K562 (cell line): Measurements from ENCODE around the gene ARMC9. TPM values are rescaled to one million over a fixed set of nuclear protein-coding genes. Genes with fewer than 3 reads are reported as not detected.

Experiments used
- ATAC-seq: fragments of 200-7000 bp; cut with Tn5 transposase; 3 replicates; pipeline ENCODE4 v1.9.1; 2020; ENCODE audit warnings: moderate library complexity
- BruUV-seq: library from RNA; stranded (reverse); fragments of 400-500 nt; replicated peaks from 2 replicates; lab custom pipeline; 2021; lab: Mats Ljungman, UMichigan
- CTCF ChIA-PET: fragments of 300-600 bp; formaldehyde crosslinking; extraction: SDS; loops from one replicate; lab custom pipeline; 2021; ENCODE audit warnings: low intra/inter-chr PET ratio; lab: Yijun Ruan, JAX
- POLR2A ChIA-PET: fragments of 300-600, 350-650 bp; sonication (Branson Sonifier 250); formaldehyde crosslinking; extraction: SDS; loops from one replicate; lab custom pipeline; 2021; ENCODE audit warnings: antibody characterized with exemption, inconsistent platforms; lab: Yijun Ruan, JAX
- DNase-seq, 4 experiments: peaks; one replicate each; pipeline versions ENCODE4 v3.0.0 to v3.0.0-alpha.2; 2011 to 2018; ENCODE audit warnings: low spot score in 3 of 4, mixed read lengths in 3 of 4; ENCODE audit errors: extremely low read depth in 1 of 4
- FAIRE-seq: peaks from 2 replicates; lab custom pipeline; 2011; peaks lifted over from hg19 to GRCh38; lab: Jason Lieb, UNC
- H2AFZ ChIP-seq: 2 replicates; pipeline ENCODE4 v1.6.0; 2011; ENCODE audit warnings: low read depth, low read length, control low read depth, inconsistent platforms
- H3K27ac ChIP-seq: fragments of 200-600 bp; 3 replicates; pipeline ENCODE4 v1.8.0; 2011; ENCODE audit warnings: low read depth, mild to moderate bottlenecking, control low read depth, inconsistent platforms, low read length, moderate library complexity, mixed read lengths; ENCODE audit errors: extremely low read depth
- H3K27me3 ChIP-seq, 2 experiments: fragments of 300-600 bp in 1 of 2; 2 replicates in 1 of 2; 3 replicates in 1 of 2; pipeline versions ENCODE4 v1.6.0 to v1.8.0; 2011; ENCODE audit warnings: inconsistent platforms in 2 of 2, low read length in 2 of 2, mild to moderate bottlenecking in 1 of 2, mixed read lengths in 1 of 2, moderate library complexity in 1 of 2; ENCODE audit not compliant: control insufficient read depth in 2 of 2, insufficient read depth in 2 of 2
- H3K36me3 ChIP-seq: fragments of 300-600 bp; 3 replicates; pipeline ENCODE4 v1.8.0; 2011; ENCODE audit warnings: mild to moderate bottlenecking, low read length, inconsistent platforms; ENCODE audit not compliant: control insufficient read depth, insufficient read depth
- H3K4me1 ChIP-seq, 2 experiments: fragments of 200-600 bp in 1 of 2; replicated peaks in 1 of 2; 2 replicates in 1 of 2; 3 replicates in 1 of 2; pipeline versions ENCODE4 v1.5.1 to v1.8.0; 2011; ENCODE audit warnings: inconsistent platforms in 2 of 2, low read length in 2 of 2, mild to moderate bottlenecking in 1 of 2, mixed read lengths in 1 of 2, moderate library complexity in 1 of 2; ENCODE audit not compliant: control insufficient read depth in 2 of 2, insufficient read depth in 2 of 2
- H3K4me2 ChIP-seq: 2 replicates; pipeline ENCODE4 v1.6.1; 2011; ENCODE audit warnings: low read length, control low read depth, inconsistent platforms, mixed read lengths; ENCODE audit not compliant: insufficient read depth
- H3K4me3 ChIP-seq: fragments of 200-600 bp; sonication (generic), shearing (Covaris generic); 2 replicates; pipeline ENCODE4 v1.5.1; 2016; ENCODE audit warnings: control low read depth, inconsistent platforms
- H3K79me2 ChIP-seq: fragments of 200-600 bp; 3 replicates; pipeline ENCODE4 v1.8.0; 2011; ENCODE audit warnings: low read length, inconsistent platforms; ENCODE audit not compliant: control insufficient read depth, insufficient read depth
- H3K9ac ChIP-seq, 2 experiments: 2 replicates each; pipeline versions ENCODE4 v1.6.0 to v1.6.1; 2011; ENCODE audit warnings: low read depth in 2 of 2, low read length in 2 of 2, control low read depth in 1 of 2, inconsistent platforms in 1 of 2, mild to moderate bottlenecking in 1 of 2, mixed read lengths in 1 of 2; ENCODE audit not compliant: insufficient read depth in 1 of 2
- H3K9me1 ChIP-seq: one replicate; pipeline ENCODE4 v1.6.0; 2011; ENCODE audit warnings: inconsistent platforms, mild to moderate bottlenecking, low read length, moderate library complexity; ENCODE audit not compliant: control insufficient read depth, insufficient read depth
- H3K9me3 ChIP-seq: replicated peaks from 2 replicates; pipeline ENCODE4 v1.5.1; 2011; ENCODE audit warnings: low read depth, low read length, inconsistent platforms; ENCODE audit not compliant: control insufficient read depth, insufficient read depth
- H4K20me1 ChIP-seq: replicated peaks from 2 replicates; pipeline ENCODE4 v1.6.1; 2011; ENCODE audit warnings: low read length, inconsistent platforms, mixed read lengths; ENCODE audit not compliant: control insufficient read depth, insufficient read depth
- RFX1 ChIP-seq: fragments of 450-650 bp; IDR thresholded peaks from 2 replicates; pipeline ENCODE4 v1.6.1; 2016; ENCODE audit warnings: mild to moderate bottlenecking, moderate library complexity
- SIN3A ChIP-seq, 2 experiments: fragments of 150-350 bp in 1 of 2; IDR thresholded peaks; 2 replicates each; pipeline ENCODE4 v1.6.1; 2011 to 2016; ENCODE audit warnings: borderline replicate concordance in 2 of 2, low read depth in 2 of 2, low read length in 2 of 2, mild to moderate bottlenecking in 2 of 2, moderate library complexity in 2 of 2; ENCODE audit not compliant: control insufficient read depth in 1 of 2
- STAT6 ChIP-seq: sonication (generic); formaldehyde crosslinking; IDR thresholded peaks from 2 replicates; pipeline ENCODE4 v1.8.1; 2023; ENCODE audit warnings: mild to moderate bottlenecking, missing genetic modification reagents
- TAF7 ChIP-seq: fragments of 450-650 bp; IDR thresholded peaks from 2 replicates; pipeline ENCODE4 v1.6.1; 2016; ENCODE audit warnings: missing genetic modification characterization, missing compliant biosample characterization
- ZNF140 ChIP-seq: fragments of 250-450 bp; sonication (Bioruptor Pico); IDR thresholded peaks from 2 replicates; pipeline ENCODE4 v1.8.0; 2021; ENCODE audit warnings: moderate library complexity, mild to moderate bottlenecking, inconsistent platforms
- ZNF274 ChIP-seq: IDR thresholded peaks from 2 replicates; pipeline ENCODE4 v1.6.1; 2011; ENCODE audit warnings: low read depth, mild to moderate bottlenecking, low read length, moderate library complexity, borderline replicate concordance
- WGBS: fragments of 100-300 bp; shearing (Covaris generic); methylation state at CpG from one replicate; pipeline ENCODE4 v1.1.6; 2016; ENCODE audit warnings: low coverage, mixed read lengths; ENCODE audit not compliant: insufficient coverage; ENCODE audit errors: missing lambda C conversion rate; 5-methylcytosine and 5-hydroxymethylcytosine counted together
- in situ Hi-C: fragments of 300-500 bp; cut with MboI; formaldehyde crosslinking; loops from 4 replicates; pipeline ENCODE4 v1.15.0; 2018; ENCODE audit warnings: inconsistent platforms, mixed read lengths
- intact Hi-C: fragments of 100-400 bp; cut with micrococcal nuclease; formaldehyde crosslinking; loops from 2 replicates; pipeline ENCODE4 v1.14.2; 2022
- polyA plus RNA-seq, 8 experiments: library from polyadenylated mRNA; depleted of rRNA in 4 of 8; stranded (reverse) in 5 of 8; unstranded in 3 of 8; fragments of >200 nt; fragmentation: Nextera tagmentation in 2 of 8; fragmentation: Illumina TruSeq in 1 of 8; extraction: Ambion mirVana in 2 of 8; extraction: Trizol in 1 of 8; gene quantifications; 2 replicates each; pipeline versions ENCODE4 v1.2.1 to v1.2.3, GENCODE V29; 2011 to 2014; ENCODE audit warnings: inconsistent platforms in 1 of 8, missing spikeins in 1 of 8
- total RNA-seq, 7 experiments: library from RNA; depleted of rRNA in 6 of 7; stranded (reverse); fragments of >200 nt in 6 of 7; fragmentation: Illumina TruSeq in 2 of 7; extraction: Trizol in 2 of 7; gene quantifications; 2 replicates each; pipeline versions ENCODE4 v1.2.1 to v1.2.3, GENCODE V29; 2011 to 2021; ENCODE audit warnings: low replicate concordance in 1 of 7
- TF ChIP-seq, protein P1 (sequence below), 2 experiments: fragments of 450-650 bp in 1 of 2; sonication (generic) in 1 of 2; formaldehyde crosslinking; conservative IDR thresholded peaks; 2 replicates each; pipeline versions ENCODE4 v1.4.0 to v1.8.1; 2020 to 2022; ENCODE audit warnings: mild to moderate bottlenecking in 1 of 2, missing genetic modification reagents in 1 of 2
- TF ChIP-seq, protein P2 (sequence below): fragments of 450-650 bp; conservative IDR thresholded peaks from 2 replicates; pipeline ENCODE4 v1.6.1; 2016; ENCODE audit warnings: missing genetic modification characterization, low read depth, mild to moderate bottlenecking, control low read depth, missing compliant biosample characterization
- TF ChIP-seq, protein P3 (sequence below), 2 experiments: fragments of 450-650 bp in 1 of 2; sonication (generic) in 1 of 2; formaldehyde crosslinking in 1 of 2; IDR thresholded peaks in 1 of 2; conservative IDR thresholded peaks in 1 of 2; 2 replicates each; pipeline versions ENCODE4 v1.6.1 to v1.8.1; 2016 to 2023; ENCODE audit warnings: mild to moderate bottlenecking in 2 of 2, moderate library complexity in 2 of 2, inconsistent platforms in 1 of 2, missing genetic modification reagents in 1 of 2

The ARMC9 gene
- total and polyA plus RNA-seq, 9 of the 15 experiments (the other 6 are each of a cell fraction or from before 2014, with no cell fraction given): 0.36 to 2.3 (median 1.1) TPM

GRCh38 chr2:231213931-231214642 lies 15.7 kb downstream of the ARMC9 start:
- no peak for FAIRE-seq
- Histone ChIP-seq H3K27ac (no peak overlapping the region), H3K9me1 (no peaks in the 10 kb centered on the region), H3K36me3 (no peaks in the 10 kb centered on the region), H3K4me3 (no peak overlapping the region), H3K79me2 (no peaks in the 10 kb centered on the region), H2AFZ (no peak overlapping the region), H3K9me3 (no peaks in the 10 kb centered on the region), H3K4me1 (no peaks in the 10 kb centered on the region), H3K9ac (no peak overlapping the region), H4K20me1 (no peaks in the 10 kb centered on the region), H3K4me2 (no peak overlapping the region), H3K27me3 (peaks cover 0 to 16% of the 10 kb centered on the region in 2 experiments; a peak in 2 of 5 replicates)
- ChIA-PET POLR2A (no interaction called here), CTCF (no interaction called here)
- in situ Hi-C loops: no loop called here
- no TSS peak for BruUV-seq
- TF ChIP-seq, protein P1, sequence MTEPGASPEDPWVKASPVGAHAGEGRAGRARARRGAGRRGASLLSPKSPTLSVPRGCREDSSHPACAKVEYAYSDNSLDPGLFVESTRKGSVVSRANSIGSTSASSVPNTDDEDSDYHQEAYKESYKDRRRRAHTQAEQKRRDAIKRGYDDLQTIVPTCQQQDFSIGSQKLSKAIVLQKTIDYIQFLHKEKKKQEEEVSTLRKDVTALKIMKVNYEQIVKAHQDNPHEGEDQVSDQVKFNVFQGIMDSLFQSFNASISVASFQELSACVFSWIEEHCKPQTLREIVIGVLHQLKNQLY (CRISPR knock-in tag; conservative IDR thresholded peaks at IDR 0.05): no peak
- TF ChIP-seq TAF7: no peak
- no peak for TF ChIP-seq ZNF274
- TF ChIP-seq ZNF140 (CRISPR knock-in tag): no peak
- TF ChIP-seq, protein P2, sequence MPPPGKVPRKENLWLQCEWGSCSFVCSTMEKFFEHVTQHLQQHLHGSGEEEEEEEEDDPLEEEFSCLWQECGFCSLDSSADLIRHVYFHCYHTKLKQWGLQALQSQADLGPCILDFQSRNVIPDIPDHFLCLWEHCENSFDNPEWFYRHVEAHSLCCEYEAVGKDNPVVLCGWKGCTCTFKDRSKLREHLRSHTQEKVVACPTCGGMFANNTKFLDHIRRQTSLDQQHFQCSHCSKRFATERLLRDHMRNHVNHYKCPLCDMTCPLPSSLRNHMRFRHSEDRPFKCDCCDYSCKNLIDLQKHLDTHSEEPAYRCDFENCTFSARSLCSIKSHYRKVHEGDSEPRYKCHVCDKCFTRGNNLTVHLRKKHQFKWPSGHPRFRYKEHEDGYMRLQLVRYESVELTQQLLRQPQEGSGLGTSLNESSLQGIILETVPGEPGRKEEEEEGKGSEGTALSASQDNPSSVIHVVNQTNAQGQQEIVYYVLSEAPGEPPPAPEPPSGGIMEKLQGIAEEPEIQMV (tag): no peak
- no peak for TF ChIP-seq SIN3A (IDR thresholded peaks at IDR 0.05; ENCODE audit: borderline replicate concordance in 2 of 2, control insufficient read depth in 1 of 2, low read depth in 2 of 2, low read length in 2 of 2)
- no peak for TF ChIP-seq RFX1
- no peak for TF ChIP-seq STAT6 (CRISPR knock-in tag)
- TF ChIP-seq, protein P3, sequence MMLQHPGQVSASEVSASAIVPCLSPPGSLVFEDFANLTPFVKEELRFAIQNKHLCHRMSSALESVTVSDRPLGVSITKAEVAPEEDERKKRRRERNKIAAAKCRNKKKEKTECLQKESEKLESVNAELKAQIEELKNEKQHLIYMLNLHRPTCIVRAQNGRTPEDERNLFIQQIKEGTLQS (IDR thresholded peaks at IDR 0.05): no peak
- TF ChIP-seq, protein P3 (CRISPR knock-in tag; conservative IDR thresholded peaks at IDR 0.05): no peak
- ATAC-seq: no peak
- intact Hi-C loops: no loop called here
- DNase-seq: no peak
- WGBS: 7% methylated on average over 6 of the region's 6 CpGs
